Tibial nerve (tissue), 4 donors: Measurements from ENCODE around the gene HARS1. TPM values are rescaled to one million over a fixed set of nuclear protein-coding genes. Genes with fewer than 3 reads are reported as not detected.
"Not testable (repeated sequence)": the region's sequence is repeated elsewhere in the genome, so short reads cannot be mapped to it uniquely, and the experiment has no call there.

Experiments used
- DNase-seq, 2 donors: peaks; one replicate each; pipeline ENCODE4 v3.0.0-alpha.2; 2019; ENCODE audit warnings: low spot score in 2 of 2
- H3K27ac ChIP-seq, 4 donors: fragments of 200-600 bp; sonication (generic) in 3 of 4; one replicate each; pipeline ENCODE4 v1.5.1; 2017 to 2019; ENCODE audit warnings: mild to moderate bottlenecking in 1 of 4
- H3K27me3 ChIP-seq, 2 donors: fragments of 200-600 bp; sonication (generic) in 1 of 2; one replicate each; pipeline versions ENCODE4 v1.5.1 to v1.6.0; 2017 to 2019
- H3K36me3 ChIP-seq, 3 donors: fragments of 200-600 bp; sonication (generic); one replicate each; pipeline ENCODE4 v1.5.1; 2018 to 2019
- H3K4me1 ChIP-seq, 4 donors: fragments of 200-600 bp; sonication (generic) in 3 of 4; one replicate each; pipeline ENCODE4 v1.5.1; 2017 to 2019
- H3K4me3 ChIP-seq, 4 donors: fragments of 200-600 bp; sonication (generic) in 3 of 4; one replicate each; pipeline ENCODE4 v1.5.1; 2017 to 2019; ENCODE audit warnings: mild to moderate bottlenecking in 1 of 4, moderate library complexity in 1 of 4
- H3K9me3 ChIP-seq, 4 donors: fragments of 200-600 bp; sonication (generic) in 3 of 4; one replicate each; pipeline ENCODE4 v1.5.1; 2017 to 2019
- CTCF ChIP-seq, 5 experiments: fragments of 200-600 bp in 3 of 5; fragments of 450-650 bp in 2 of 5; sonication (generic) in 3 of 5; IDR thresholded peaks; one replicate each; pipeline ENCODE4 v1.5.1; 2016 to 2019; ENCODE audit warnings: antibody characterized with exemption in 5 of 5, mild to moderate bottlenecking in 3 of 5, moderate library complexity in 2 of 5
- EP300 ChIP-seq, 2 donors: sonication (generic); formaldehyde crosslinking; IDR thresholded peaks; one replicate each; pipeline ENCODE4 v1.6.1; 2017; ENCODE audit warnings: antibody characterized with exemption in 2 of 2, mild to moderate bottlenecking in 1 of 2
- POLR2A ChIP-seq, 2 donors: fragments of 450-650 bp; IDR thresholded peaks; one replicate each; pipeline ENCODE4 v1.6.1; 2017; ENCODE audit warnings: antibody characterized with exemption in 2 of 2, mild to moderate bottlenecking in 2 of 2, moderate library complexity in 2 of 2
- WGBS, 2 donors: methylation state at CpG; one replicate each; pipeline ENCODE4 v1.1.5; 2018; 5-methylcytosine and 5-hydroxymethylcytosine counted together
- total RNA-seq, 4 donors: library from RNA; depleted of rRNA; stranded (reverse); fragments of >200 nt; gene quantifications; one replicate each; pipeline ENCODE4 v1.1.0, GENCODE V29; 2016

The HARS1 gene
- total RNA-seq, 4 donors from 2014 or later, result 45.4 to 63.9 (median 48.6) TPM

- H3K4me3 ChIP-seq, result no peak overlapping the region
- DNase-seq, result peak in 1 of 2 donors; percentile 21
- TF ChIP-seq CTCF (IDR thresholded peaks at IDR 0.05) (no peak), EP300 (IDR thresholded peaks at IDR 0.05) (peak in 1 of 2 donors; percentile 28), POLR2A (IDR thresholded peaks at IDR 0.05) (no peak)
- no peak overlapping the region for H3K27ac ChIP-seq
- peaks cover 0 to 48% (median 0%) of the 10 kb centered on the region in 3 donors for H3K36me3 ChIP-seq
- no peaks in the 10 kb centered on the region for H3K27me3 ChIP-seq
- H3K4me1 ChIP-seq, result peaks cover 0 to 70% (median 22%) of the 10 kb centered on the region in 4 donors
- WGBS, 2 donors, result 71 to 85% methylated on average over 3 of the region's 3 CpGs
- H3K9me3 ChIP-seq, result no peaks in the 10 kb centered on the region
Measured at GRCh38 chr5:140642718-140643117, 48.5 kb downstream of the HARS1 start.

- Histone ChIP-seq H3K27ac (no peak overlapping the region), H3K36me3 (peaks cover 0 to 48% (median 0%) of the 10 kb centered on the region in 3 donors), H3K4me3 (no peak overlapping the region), H3K27me3 (no peaks in the 10 kb centered on the region), H3K4me1 (peaks cover 0 to 66% (median 19%) of the 10 kb centered on the region in 4 donors), H3K9me3 (no peaks in the 10 kb centered on the region)
- TF ChIP-seq EP300 (IDR thresholded peaks at IDR 0.05) (no peak), POLR2A (IDR thresholded peaks at IDR 0.05) (no peak), CTCF (IDR thresholded peaks at IDR 0.05) (no peak)
- WGBS, 2 donors, result 83 to 85% methylated on average over 8 of the region's 8 CpGs
- no peak for DNase-seq
Measured at GRCh38 chr5:140641716-140642115, 49.5 kb downstream of the HARS1 start.

GRCh38 chr5:140639148-140639981 is 51.8 kb downstream of the HARS1 start, which contains the start of gene TMCO6:
TSS of gene TMCO6 (plus strand) at chr5:140639451. CDS start at chr5:140639528, 77 bp downstream.
- peak within 1 kb of the TSS; percentile 84 to 97 (median 92) for H3K27ac ChIP-seq
- DNase-seq, result peak; percentile 97
- no peaks in the 10 kb centered on the region for H3K9me3 ChIP-seq
- WGBS, 2 donors, result 1% methylated on average over 38 to 60 of the region's 63 CpGs
- H3K4me3 ChIP-seq, result peak within 1 kb of the TSS; percentile 68 to 91 (median 86)
- H3K4me1 ChIP-seq, result peaks cover 0 to 48% (median 11%) of the 10 kb centered on the region in 4 donors
- peak; percentile 77 to 89 for TF ChIP-seq EP300 (IDR thresholded peaks at IDR 0.05)
- peak in 1 of 2 donors; percentile 60 for TF ChIP-seq POLR2A (IDR thresholded peaks at IDR 0.05)
- TF ChIP-seq CTCF (IDR thresholded peaks at IDR 0.05), result peak; percentile 61 to 90 (median 76)
- peaks cover 0 to 31% (median 0%) of the 10 kb centered on the region in 3 donors for H3K36me3 ChIP-seq
- H3K27me3 ChIP-seq, result no peaks in the 10 kb centered on the region

- H3K27me3 ChIP-seq, H3K9me3 ChIP-seq, DNase-seq: not testable (repeated sequence)
- 14 to 27% methylated on average over 9 of the region's 9 CpGs for WGBS, 2 donors
- H3K4me3 ChIP-seq, result peak overlapping the region; percentile 68 to 91 (median 86)
- H3K36me3 ChIP-seq, result peaks cover 0 to 26% (median 0%) of the 10 kb centered on the region in 3 donors
- H3K4me1 ChIP-seq, result peaks cover 0 to 48% (median 11%) of the 10 kb centered on the region in 4 donors
- peak overlapping the region; percentile 84 to 97 (median 92) for H3K27ac ChIP-seq
Measured at GRCh38 chr5:140638898-140639147, 52.3 kb downstream of the HARS1 start.

- Histone ChIP-seq H3K36me3 (peaks cover 0 to 13% (median 0%) of the 10 kb centered on the region in 3 donors), H3K4me1 (peaks cover 0 to 43% (median 11%) of the 10 kb centered on the region in 4 donors), H3K27me3 (no peaks in the 10 kb centered on the region), H3K9me3 (no peaks in the 10 kb centered on the region), H3K27ac (no peak overlapping the region), H3K4me3 (no peak overlapping the region)
- TF ChIP-seq EP300 (IDR thresholded peaks at IDR 0.05) (no peak), POLR2A (IDR thresholded peaks at IDR 0.05) (no peak)
- DNase-seq, result no peak
- WGBS, 2 donors, result 82 to 88% methylated on average over 10 of the region's 10 CpGs
Measured at GRCh38 chr5:140637371-140638100, 53.6 kb downstream of the HARS1 start.
